ENCODE data around the gene METAP1D.

The METAP1D gene

DNA sequence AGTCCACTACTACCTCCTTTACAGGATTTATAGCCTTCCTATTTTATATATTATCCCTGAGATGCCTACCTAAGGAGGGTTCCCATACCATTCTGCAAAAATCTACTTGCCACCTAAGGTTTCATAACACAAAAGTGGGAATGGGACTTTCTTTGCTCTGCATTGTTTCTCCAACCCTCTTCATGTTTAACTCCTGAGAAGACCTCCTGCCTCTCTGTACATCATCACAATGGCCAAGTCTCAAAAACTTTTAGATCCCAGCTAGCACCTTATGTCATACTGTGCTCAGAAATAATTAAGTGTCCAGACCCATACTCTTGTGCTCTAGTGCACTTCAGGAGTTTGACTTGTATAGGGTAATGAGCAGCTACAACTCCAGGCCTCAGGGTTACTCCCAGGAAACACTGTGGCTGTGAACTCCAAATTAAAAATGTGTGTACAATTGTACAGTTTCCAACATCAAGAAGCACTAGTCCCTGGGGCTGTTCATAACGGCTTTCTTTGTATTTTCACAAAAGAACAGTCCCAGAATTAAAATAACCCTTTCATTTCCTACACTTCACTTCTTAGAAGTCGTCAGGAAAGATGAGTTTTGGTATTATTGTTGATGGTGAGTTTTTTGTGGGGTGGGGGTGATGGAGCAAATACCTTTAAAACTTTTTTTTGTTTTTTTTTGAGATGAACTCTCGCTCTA is 39.4 kb downstream of the METAP1D start:
- TF ChIP-seq, protein P1, sequence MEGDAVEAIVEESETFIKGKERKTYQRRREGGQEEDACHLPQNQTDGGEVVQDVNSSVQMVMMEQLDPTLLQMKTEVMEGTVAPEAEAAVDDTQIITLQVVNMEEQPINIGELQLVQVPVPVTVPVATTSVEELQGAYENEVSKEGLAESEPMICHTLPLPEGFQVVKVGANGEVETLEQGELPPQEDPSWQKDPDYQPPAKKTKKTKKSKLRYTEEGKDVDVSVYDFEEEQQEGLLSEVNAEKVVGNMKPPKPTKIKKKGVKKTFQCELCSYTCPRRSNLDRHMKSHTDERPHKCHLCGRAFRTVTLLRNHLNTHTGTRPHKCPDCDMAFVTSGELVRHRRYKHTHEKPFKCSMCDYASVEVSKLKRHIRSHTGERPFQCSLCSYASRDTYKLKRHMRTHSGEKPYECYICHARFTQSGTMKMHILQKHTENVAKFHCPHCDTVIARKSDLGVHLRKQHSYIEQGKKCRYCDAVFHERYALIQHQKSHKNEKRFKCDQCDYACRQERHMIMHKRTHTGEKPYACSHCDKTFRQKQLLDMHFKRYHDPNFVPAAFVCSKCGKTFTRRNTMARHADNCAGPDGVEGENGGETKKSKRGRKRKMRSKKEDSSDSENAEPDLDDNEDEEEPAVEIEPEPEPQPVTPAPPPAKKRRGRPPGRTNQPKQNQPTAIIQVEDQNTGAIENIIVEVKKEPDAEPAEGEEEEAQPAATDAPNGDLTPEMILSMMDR (IDR thresholded peaks at IDR 0.05; ENCODE audit: low read depth, low read length), result no peak
- DNase-seq (ENCODE audit: extremely low read depth, low read depth), result no peak

DNA sequence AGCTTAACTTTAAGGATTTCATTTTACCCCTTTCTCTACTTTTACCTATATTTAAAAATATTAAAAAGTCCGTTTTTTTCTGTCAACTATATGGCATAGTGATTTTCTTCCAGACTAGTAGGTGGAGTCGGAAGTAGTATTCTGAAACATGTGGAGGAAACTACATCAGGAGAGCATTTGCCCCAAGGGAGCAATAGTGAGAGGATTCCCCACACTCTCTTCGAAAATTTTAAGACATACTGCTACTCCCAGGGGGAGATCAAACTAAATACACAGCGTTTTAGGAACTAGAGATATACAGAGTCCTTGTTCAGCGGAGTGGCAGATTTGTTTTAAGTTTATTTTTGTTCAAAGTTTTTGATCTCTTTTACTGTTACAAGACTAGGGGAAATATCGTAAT is 40.6 kb downstream of the METAP1D start:
- no peak for DNase-seq (ENCODE audit: extremely low read depth, low read depth)
- TF ChIP-seq, protein P1 (IDR thresholded peaks at IDR 0.05; ENCODE audit: low read depth, low read length), result no peak

DNA sequence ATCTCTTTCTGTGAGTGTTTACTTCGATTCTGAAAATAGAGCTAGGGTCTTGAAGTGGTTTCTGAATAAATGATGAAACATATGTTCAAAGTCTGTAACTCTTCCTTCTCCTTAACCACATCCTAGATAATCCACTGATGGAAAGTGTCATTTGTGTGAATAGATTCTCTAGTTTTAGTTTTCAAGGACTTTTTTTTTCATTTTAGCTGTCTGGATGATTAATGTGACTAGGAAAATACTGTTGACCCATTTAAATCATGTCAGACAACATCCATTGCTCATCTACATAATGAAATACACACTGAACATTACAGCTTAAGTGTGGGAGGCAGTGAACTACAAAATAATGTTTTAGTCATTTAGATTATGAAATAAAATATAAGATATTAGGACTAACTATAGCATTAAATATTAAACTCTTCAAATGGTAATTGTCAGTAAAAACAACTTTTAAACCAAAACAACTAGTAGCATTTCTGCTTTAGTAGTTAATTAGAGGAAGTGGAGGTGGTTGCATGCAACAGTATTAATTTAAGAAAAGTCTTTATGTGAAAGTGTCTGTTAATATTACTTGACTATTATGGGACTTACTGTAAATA is 46.4 kb downstream of the METAP1D start:
- no peak for DNase-seq (ENCODE audit: extremely low read depth, low read depth)
- TF ChIP-seq, protein P1 (IDR thresholded peaks at IDR 0.05; ENCODE audit: low read depth, low read length), result no peak

DNA sequence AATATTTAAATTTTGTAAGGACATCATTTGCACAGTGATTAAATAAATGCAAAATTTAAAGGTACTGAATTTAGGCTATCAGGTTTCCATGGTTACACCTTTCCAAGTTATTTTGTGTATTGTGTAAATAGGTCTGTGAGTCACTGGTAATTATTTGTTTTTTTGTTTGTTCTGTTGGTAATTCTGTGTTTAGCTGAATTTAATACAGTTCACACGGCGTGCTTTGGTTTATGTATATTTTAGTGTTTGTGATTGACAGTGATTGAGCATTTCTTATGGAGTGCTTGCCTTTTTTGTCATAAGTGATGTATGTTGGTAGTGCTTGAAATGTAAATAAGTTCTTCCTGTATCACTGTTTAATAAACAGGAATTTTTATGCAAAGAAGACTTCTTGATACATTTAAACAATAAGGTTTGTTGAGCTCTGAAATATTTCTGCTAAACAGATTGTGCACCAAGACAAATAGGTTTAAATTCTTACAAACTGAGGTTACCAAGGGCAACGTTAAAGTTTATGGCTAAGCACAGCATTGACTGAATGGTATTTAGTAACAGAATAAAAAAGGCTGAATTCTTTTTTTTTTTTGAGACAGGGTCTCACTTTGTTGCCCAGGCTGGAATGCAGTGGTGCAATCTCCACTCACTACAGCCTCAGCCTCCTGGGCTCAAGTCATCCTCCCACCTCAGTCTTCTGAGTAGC is 47.3 kb downstream of the METAP1D start:
- DNase-seq (ENCODE audit: extremely low read depth, low read depth), result no peak
- TF ChIP-seq, protein P1 (IDR thresholded peaks at IDR 0.05; ENCODE audit: low read depth, low read length), result no peak

DNA sequence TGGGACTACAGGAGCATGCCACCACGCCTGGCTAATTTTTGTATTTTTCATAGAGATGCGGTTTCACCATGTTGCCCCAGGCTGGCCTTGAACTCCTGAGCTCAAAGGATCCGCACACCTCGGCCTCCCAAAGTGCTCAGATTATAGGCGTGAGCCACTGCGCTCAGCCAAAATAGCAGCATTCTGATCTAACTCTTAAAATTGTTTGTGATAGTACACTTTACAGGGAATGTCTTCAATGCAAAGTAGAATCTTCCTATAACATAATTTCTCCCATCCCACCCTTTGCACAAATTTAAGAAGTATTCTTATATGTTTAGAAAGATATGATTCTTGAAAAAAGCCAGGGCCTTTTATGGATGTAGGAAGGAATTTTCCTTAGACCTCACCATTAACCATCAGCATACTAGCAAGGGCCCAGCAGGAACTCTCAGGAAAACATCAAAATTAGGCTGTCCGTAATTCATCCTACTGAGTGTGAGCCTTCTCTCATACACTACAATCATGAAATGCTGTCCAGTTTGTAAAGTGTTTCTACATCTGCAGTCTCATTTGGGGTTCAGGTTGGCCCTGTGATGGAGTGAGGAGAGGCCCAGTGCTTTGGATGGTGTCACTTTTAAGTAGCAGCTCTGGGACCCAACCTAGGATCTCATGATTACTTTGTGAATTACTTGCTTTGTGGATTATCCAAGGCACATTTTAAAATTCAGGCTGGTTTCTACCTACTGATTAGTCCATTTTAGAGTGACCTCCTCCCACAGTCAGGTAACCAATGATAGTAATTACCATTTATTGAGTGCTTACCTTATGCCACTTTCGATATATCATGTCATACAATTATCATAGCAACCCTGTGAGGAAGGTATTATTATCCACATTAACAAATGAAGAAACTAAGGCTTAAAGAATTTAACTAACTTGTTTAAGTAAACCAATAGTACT is 48.1 kb downstream of the METAP1D start:
- TF ChIP-seq, protein P1 (IDR thresholded peaks at IDR 0.05; ENCODE audit: low read depth, low read length), result no peak
- no peak for DNase-seq (ENCODE audit: extremely low read depth, low read depth)

DNA sequence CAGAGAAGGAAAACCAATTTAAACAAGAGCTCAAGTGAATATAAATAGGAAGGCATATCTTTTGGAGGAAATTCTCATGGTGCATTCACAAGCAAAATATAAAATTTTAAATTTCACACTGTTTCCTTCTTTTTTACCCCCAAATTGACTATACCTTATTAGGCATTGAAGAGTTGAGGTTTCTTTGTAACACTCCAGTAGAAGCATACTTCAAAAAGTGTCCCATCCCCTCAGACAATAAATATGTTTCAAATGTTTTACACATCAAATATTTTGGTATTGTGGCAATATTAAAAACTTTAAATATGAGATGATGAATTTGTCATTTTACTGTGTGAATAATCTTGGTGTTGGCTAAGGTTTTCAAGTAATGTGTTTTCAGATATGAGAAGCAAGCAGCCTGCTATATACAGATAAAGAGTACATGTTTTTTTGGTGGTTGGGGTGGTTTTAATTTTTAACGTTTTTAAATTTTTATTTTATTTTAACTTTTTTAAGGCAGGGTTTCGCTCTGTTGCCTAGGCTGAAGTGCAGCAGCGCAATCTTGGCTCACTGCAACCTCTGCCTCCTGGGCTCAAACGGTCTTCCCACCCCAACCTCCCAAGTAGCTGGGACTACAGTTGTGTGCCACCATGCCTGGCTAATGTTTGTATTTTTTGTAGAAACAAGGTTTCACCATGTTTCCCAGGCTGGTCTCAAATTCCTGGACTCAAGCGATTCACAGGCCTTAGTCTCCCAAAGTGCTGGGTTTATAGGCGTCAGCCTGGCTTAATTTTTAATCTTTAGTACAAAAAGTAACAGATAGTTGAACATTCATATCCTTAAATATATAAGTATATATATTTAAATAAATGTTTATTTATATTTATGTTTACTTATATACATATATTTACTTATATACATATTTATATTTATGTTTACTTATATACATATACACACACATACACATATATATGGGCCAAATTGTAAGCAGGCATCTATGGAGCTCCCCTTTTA is 49.1 kb downstream of the METAP1D start:
- no peak for DNase-seq (ENCODE audit: extremely low read depth, low read depth)
- TF ChIP-seq, protein P1 (IDR thresholded peaks at IDR 0.05; ENCODE audit: low read depth, low read length), result no peak

All from AG09319 (cell line).